PC-3 (cell line): Measurements from ENCODE around the gene ACYP2. TPM values are rescaled to one million over a fixed set of nuclear protein-coding genes. Genes with fewer than 3 reads are reported as not detected.

ENCODE experiments used
- ATAC-seq: fragments of 200-7000 bp; cut with Tn5 transposase; 2 replicates; pipeline ENCODE4 v1.9.1; 2020; ENCODE audit warnings: mild to moderate bottlenecking, moderate library complexity
- BruUV-seq: library from RNA; stranded (reverse); fragments of 400-500 nt; replicated peaks from 2 replicates; lab custom pipeline; 2021; lab: Mats Ljungman, UMichigan
- CTCF ChIA-PET: fragments of 300-600 bp; sonication (Branson Sonifier 250); formaldehyde crosslinking; loops from one replicate; lab custom pipeline; 2022; ENCODE audit warnings: antibody characterized with exemption; lab: Charles Lee
- POLR2A ChIA-PET: fragments of 300-600 bp; sonication (Branson Sonifier 250); formaldehyde crosslinking; loops from one replicate; lab custom pipeline; 2022; ENCODE audit warnings: antibody characterized with exemption; ENCODE audit not compliant: unreplicated experiment; lab: Charles Lee
- DNase-seq: peaks from one replicate; pipeline ENCODE4 v3.0.0-alpha.2; 2015
- H2AFZ ChIP-seq: fragments of 300-600 bp; sonication (generic); 2 replicates; pipeline ENCODE4 v1.6.0; 2016; ENCODE audit warnings: antibody characterized with exemption, low read length
- H3F3A ChIP-seq: fragments of 300-600 bp; sonication (generic); one replicate; pipeline ENCODE4 v1.6.0; 2017; ENCODE audit warnings: antibody characterized with exemption, low read length, control low read depth, mild to moderate bottlenecking; ENCODE audit not compliant: unreplicated experiment
- H3K27ac ChIP-seq: fragments of 300-600 bp; sonication (generic); 2 replicates; pipeline ENCODE4 v1.5.1; 2016; ENCODE audit warnings: mild to moderate bottlenecking, low read length
- H3K27me3 ChIP-seq: fragments of 300-600 bp; sonication (generic); 2 replicates; pipeline ENCODE4 v1.6.1; 2016; ENCODE audit warnings: low read length, mixed read lengths
- H3K36me3 ChIP-seq: fragments of 300-600 bp; sonication (generic); 2 replicates; pipeline ENCODE4 v1.6.1; 2016; ENCODE audit warnings: low read depth, mixed run types, low read length, mixed read lengths
- H3K4me1 ChIP-seq: fragments of 300-600 bp; sonication (generic); 2 replicates; pipeline ENCODE4 v1.5.1; 2016; ENCODE audit warnings: low read length; ENCODE audit not compliant: insufficient read depth
- H3K4me2 ChIP-seq: fragments of 300-600 bp; sonication (generic); 2 replicates; pipeline ENCODE4 v1.6.0; 2016; ENCODE audit warnings: low read length
- H3K4me3 ChIP-seq: fragments of 300-600 bp; sonication (generic); 2 replicates; pipeline ENCODE4 v1.5.1; 2016; ENCODE audit warnings: mild to moderate bottlenecking, low read length, mixed read lengths
- H3K79me2 ChIP-seq: fragments of 300-600 bp; sonication (generic); 2 replicates; pipeline ENCODE4 v1.6.1; 2017; ENCODE audit warnings: low read length, mixed read lengths
- H3K9ac ChIP-seq: fragments of 300-600 bp; sonication (generic); 2 replicates; pipeline ENCODE4 v1.6.0; 2016; ENCODE audit warnings: mild to moderate bottlenecking, low read length
- H3K9me2 ChIP-seq: fragments of 300-600 bp; sonication (generic); replicated peaks from 2 replicates; pipeline ENCODE4 v1.6.1; 2016; ENCODE audit warnings: mixed run types, low read length, mixed read lengths
- H3K9me3 ChIP-seq: fragments of 300-600 bp; sonication (generic); 2 replicates; pipeline ENCODE4 v1.6.1; 2016; ENCODE audit warnings: low read length, mixed read lengths
- H4K20me1 ChIP-seq: fragments of 300-600 bp; sonication (generic); 2 replicates; pipeline ENCODE4 v1.6.1; 2016; ENCODE audit warnings: low read length, mixed read lengths
- EZH2 ChIP-seq: fragments of 300-600 bp; sonication (generic); IDR thresholded peaks from one replicate; pipeline ENCODE4 v1.6.1; 2017; ENCODE audit warnings: antibody characterized with exemption, mild to moderate bottlenecking, low read length; ENCODE audit not compliant: unreplicated experiment
- EZH2phosphoT487 ChIP-seq: fragments of 300-600 bp; sonication (generic); IDR thresholded peaks from 2 replicates; pipeline ENCODE4 v1.6.1; 2018; ENCODE audit warnings: mild to moderate bottlenecking, antibody characterized with exemption, low read length, borderline replicate concordance
- intact Hi-C: fragments of 100-400 bp; cut with micrococcal nuclease; formaldehyde crosslinking; loops from 2 replicates; pipeline ENCODE4 v1.9.0; 2023
- total RNA-seq: library from RNA; depleted of rRNA; stranded (reverse); fragments of >200 nt; gene quantifications from 2 replicates; pipeline ENCODE4 v1.2.3, GENCODE V29; 2014
- TF ChIP-seq, protein P1 (sequence below): fragments of 300-600 bp; sonication (generic); conservative IDR thresholded peaks from 2 replicates; pipeline ENCODE4 v1.5.1; 2017; ENCODE audit warnings: antibody characterized with exemption, low read depth, mild to moderate bottlenecking, low read length

The ACYP2 gene
- total RNA-seq, 1 experiment from 2014 or later: 8.3 TPM

DNA sequence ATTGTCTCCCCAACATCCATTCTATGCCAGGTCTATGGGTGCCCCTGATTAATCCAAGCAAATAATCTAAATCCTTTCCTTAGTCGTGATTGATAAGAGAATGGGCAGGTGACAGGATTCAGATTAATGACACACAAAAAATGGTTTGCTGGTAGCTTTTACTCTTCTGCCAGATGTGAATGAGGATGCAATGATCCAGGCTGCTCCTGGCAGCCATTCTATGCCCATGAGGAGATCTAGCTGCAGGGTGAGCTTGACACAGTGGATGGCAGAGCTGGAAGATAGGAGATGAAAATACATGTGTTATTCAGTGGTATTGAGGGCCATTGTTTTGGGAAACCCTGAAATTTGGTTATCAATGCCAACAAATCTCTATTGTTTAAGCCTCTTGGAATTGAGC is 69.7 kb downstream of the ACYP2 start:
- H3K4me2 ChIP-seq: no peak overlapping the region
- H3K9me2 ChIP-seq: no peaks in the 10 kb centered on the region
- no peaks in the 10 kb centered on the region for H4K20me1 ChIP-seq
- BruUV-seq: no TSS peak
- no peak overlapping the region for H2AFZ ChIP-seq
- intact Hi-C loops: no loop called here
- DNase-seq (no peak), ATAC-seq (no peak)
- no peaks in the 10 kb centered on the region for H3K4me1 ChIP-seq
- H3K9me3 ChIP-seq: no peaks in the 10 kb centered on the region
- no peaks in the 10 kb centered on the region for H3K79me2 ChIP-seq
- ChIA-PET CTCF (no interaction called here), POLR2A (no interaction called here)
- no peak overlapping the region for H3K4me3 ChIP-seq
- no peaks in the 10 kb centered on the region for H3F3A ChIP-seq
- H3K27me3 ChIP-seq: no peaks in the 10 kb centered on the region
- no peaks in the 10 kb centered on the region for H3K36me3 ChIP-seq
- no peak overlapping the region for H3K9ac ChIP-seq
- TF ChIP-seq EZH2phosphoT487 (no peak), EZH2 (no peak)
- TF ChIP-seq, protein P1, sequence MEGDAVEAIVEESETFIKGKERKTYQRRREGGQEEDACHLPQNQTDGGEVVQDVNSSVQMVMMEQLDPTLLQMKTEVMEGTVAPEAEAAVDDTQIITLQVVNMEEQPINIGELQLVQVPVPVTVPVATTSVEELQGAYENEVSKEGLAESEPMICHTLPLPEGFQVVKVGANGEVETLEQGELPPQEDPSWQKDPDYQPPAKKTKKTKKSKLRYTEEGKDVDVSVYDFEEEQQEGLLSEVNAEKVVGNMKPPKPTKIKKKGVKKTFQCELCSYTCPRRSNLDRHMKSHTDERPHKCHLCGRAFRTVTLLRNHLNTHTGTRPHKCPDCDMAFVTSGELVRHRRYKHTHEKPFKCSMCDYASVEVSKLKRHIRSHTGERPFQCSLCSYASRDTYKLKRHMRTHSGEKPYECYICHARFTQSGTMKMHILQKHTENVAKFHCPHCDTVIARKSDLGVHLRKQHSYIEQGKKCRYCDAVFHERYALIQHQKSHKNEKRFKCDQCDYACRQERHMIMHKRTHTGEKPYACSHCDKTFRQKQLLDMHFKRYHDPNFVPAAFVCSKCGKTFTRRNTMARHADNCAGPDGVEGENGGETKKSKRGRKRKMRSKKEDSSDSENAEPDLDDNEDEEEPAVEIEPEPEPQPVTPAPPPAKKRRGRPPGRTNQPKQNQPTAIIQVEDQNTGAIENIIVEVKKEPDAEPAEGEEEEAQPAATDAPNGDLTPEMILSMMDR: no peak
- H3K27ac ChIP-seq: no peak overlapping the region

DNA sequence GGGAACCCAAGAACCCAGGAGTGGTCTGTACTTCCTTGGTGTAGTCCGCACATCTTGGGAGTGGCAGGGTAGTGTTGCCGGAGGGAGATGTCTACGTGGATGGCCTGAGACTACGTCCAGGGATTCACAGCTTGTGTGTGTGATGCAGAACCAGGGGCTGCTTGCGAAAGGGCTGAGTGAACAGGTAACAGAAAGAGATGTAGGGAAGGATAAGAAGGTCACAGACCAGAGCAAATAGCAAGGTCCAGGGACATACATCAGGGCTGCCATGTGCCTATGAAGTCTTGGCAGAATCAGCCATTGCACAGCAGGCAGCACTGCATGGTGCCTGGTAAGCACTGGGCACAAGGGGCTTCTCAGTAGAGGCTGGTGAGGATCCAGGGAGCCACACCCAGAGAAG is 71.9 kb downstream of the ACYP2 start:
- ATAC-seq (no peak), DNase-seq (no peak)
- Histone ChIP-seq H4K20me1 (no peaks in the 10 kb centered on the region), H3K9me2 (no peaks in the 10 kb centered on the region), H3K9ac (no peak overlapping the region), H3F3A (no peaks in the 10 kb centered on the region), H3K9me3 (no peaks in the 10 kb centered on the region), H3K79me2 (no peaks in the 10 kb centered on the region), H3K27ac (no peak overlapping the region), H3K27me3 (no peaks in the 10 kb centered on the region), H2AFZ (no peak overlapping the region), H3K4me1 (no peaks in the 10 kb centered on the region), H3K36me3 (no peaks in the 10 kb centered on the region), H3K4me3 (no peak overlapping the region), H3K4me2 (no peak overlapping the region)
- TF ChIP-seq EZH2 (no peak), EZH2phosphoT487 (no peak)
- TF ChIP-seq, protein P1: no peak
- no TSS peak for BruUV-seq
- ChIA-PET CTCF (no interaction called here), POLR2A (no interaction called here)
- intact Hi-C loops: no loop called here

DNA sequence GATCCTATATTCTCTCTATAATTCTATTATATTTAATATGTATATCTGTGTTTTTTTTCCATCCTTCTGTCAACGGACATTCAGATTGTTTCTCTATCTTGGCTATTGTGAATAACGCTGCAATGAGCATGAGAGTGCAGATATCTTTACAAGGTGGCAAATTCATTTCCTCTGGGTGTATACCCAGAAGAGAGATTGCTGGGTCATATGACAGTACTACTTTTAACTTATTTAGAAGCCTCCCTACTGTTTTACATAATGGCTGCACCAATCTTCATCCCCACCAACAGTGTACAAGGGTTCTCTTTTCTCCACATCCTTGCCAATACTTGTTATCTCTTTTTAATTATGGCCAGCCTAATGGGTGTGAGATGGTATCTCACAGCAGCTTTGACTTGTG is 74.1 kb downstream of the ACYP2 start:
- CTCF ChIA-PET: no interaction called here
- no TSS peak for BruUV-seq

More for the DNA sequence above, 74.1 kb downstream of the ACYP2 start:
- no peak overlapping the region for H3K9ac ChIP-seq
- no peaks in the 10 kb centered on the region for H3K9me2 ChIP-seq
- POLR2A ChIA-PET: no interaction called here
- no peaks in the 10 kb centered on the region for H3K27me3 ChIP-seq
- DNase-seq (no peak), ATAC-seq (no peak)
- no peak overlapping the region for H3K27ac ChIP-seq
- no peaks in the 10 kb centered on the region for H3F3A ChIP-seq
- TF ChIP-seq, protein P1: no peak
- TF ChIP-seq EZH2: no peak
- no peak for TF ChIP-seq EZH2phosphoT487
- H2AFZ ChIP-seq: no peak overlapping the region
- H3K4me2 ChIP-seq: no peak overlapping the region
- intact Hi-C loops: no loop called here
- no peak overlapping the region for H3K4me3 ChIP-seq
- no peaks in the 10 kb centered on the region for H3K36me3 ChIP-seq
- H4K20me1 ChIP-seq: no peaks in the 10 kb centered on the region
- H3K4me1 ChIP-seq: no peaks in the 10 kb centered on the region
- no peaks in the 10 kb centered on the region for H3K9me3 ChIP-seq
- H3K79me2 ChIP-seq: no peaks in the 10 kb centered on the region
